Endothelial cell of umbilical vein (primary cell): ENCODE results near the gene CRYZL1. TPM values are rescaled to one million over a fixed set of nuclear protein-coding genes. Genes with fewer than 3 reads are reported as not detected.

Source experiments
- BruUV-seq: library from RNA; stranded (reverse); fragments of 400-500 nt; replicated peaks from 2 replicates; lab custom pipeline; 2021; lab: Mats Ljungman, UMichigan
- CTCF ChIA-PET: fragments of 300-600, 350-600 bp; sonication (Branson Sonifier 250); formaldehyde crosslinking; loops from one replicate; lab custom pipeline; 2021; ENCODE audit warnings: antibody characterized with exemption, inconsistent platforms; lab: Charles Lee
- POLR2A ChIA-PET: fragments of 300-600, 350-600 bp; sonication (Branson Sonifier 250); formaldehyde crosslinking; loops from one replicate; lab custom pipeline; 2021; ENCODE audit warnings: antibody characterized with exemption, inconsistent platforms; lab: Charles Lee
- DNase-seq: peaks from one replicate; pipeline ENCODE4 v3.0.0-alpha.2; 2011; ENCODE audit warnings: low read depth, low spot score
- FAIRE-seq: peaks from 2 replicates; lab custom pipeline; 2011; peaks lifted over from hg19 to GRCh38; lab: Jason Lieb, UNC
- H2AFZ ChIP-seq: 2 replicates; pipeline ENCODE4 v1.6.0; 2012; ENCODE audit warnings: low read depth, low read length, control low read depth, inconsistent platforms
- H3K27ac ChIP-seq: 2 replicates; pipeline ENCODE4 v1.5.1; 2011; ENCODE audit warnings: low read depth, mild to moderate bottlenecking, control low read depth, low read length, moderate library complexity; ENCODE audit not compliant: insufficient read depth
- H3K27me3 ChIP-seq, 2 experiments: 2 replicates each; pipeline versions ENCODE4 v1.6.0 to v1.6.1; 2011; ENCODE audit warnings: low read length in 2 of 2, mixed read lengths in 1 of 2; ENCODE audit not compliant: control insufficient read depth in 2 of 2, insufficient read depth in 2 of 2
- H3K36me3 ChIP-seq, 2 experiments: 2 replicates in 1 of 2; 3 replicates in 1 of 2; pipeline ENCODE4 v1.5.1; 2011; ENCODE audit warnings: low read length in 2 of 2, mild to moderate bottlenecking in 1 of 2, moderate library complexity in 1 of 2; ENCODE audit not compliant: control insufficient read depth in 2 of 2, insufficient read depth in 2 of 2; ENCODE audit errors: extremely low read depth in 1 of 2
- H3K4me1 ChIP-seq: 3 replicates; pipeline ENCODE4 v1.5.1; 2011; ENCODE audit warnings: mild to moderate bottlenecking, low read length; ENCODE audit not compliant: control insufficient read depth, insufficient read depth; ENCODE audit errors: extremely low read depth
- H3K4me2 ChIP-seq: 2 replicates; pipeline ENCODE4 v1.6.1; 2011; ENCODE audit warnings: low read length, control low read depth, mixed read lengths; ENCODE audit not compliant: insufficient read depth
- H3K4me3 ChIP-seq, 3 experiments: fragments of 200-600 bp in 1 of 3; sonication (generic), shearing (Covaris generic) in 1 of 3; replicated peaks in 1 of 3; 2 replicates each; pipeline ENCODE4 v1.5.1; 2011 to 2016; ENCODE audit warnings: control low read depth in 3 of 3, low read length in 3 of 3, mild to moderate bottlenecking in 2 of 3, inconsistent platforms in 1 of 3, low read depth in 1 of 3, moderate library complexity in 1 of 3; ENCODE audit not compliant: insufficient read depth in 1 of 3
- H3K79me2 ChIP-seq: 2 replicates; pipeline ENCODE4 v1.6.0; 2012; ENCODE audit warnings: low read length, inconsistent platforms; ENCODE audit not compliant: control insufficient read depth, insufficient read depth
- H3K9ac ChIP-seq: replicated peaks from 2 replicates; pipeline ENCODE3; 2011; ENCODE audit warnings: low read length, control low read depth; ENCODE audit not compliant: insufficient read depth; ENCODE audit errors: extremely low read depth
- H3K9me1 ChIP-seq: replicated peaks from 3 replicates; pipeline ENCODE4 v1.6.0; 2011; ENCODE audit warnings: mild to moderate bottlenecking, low read length; ENCODE audit not compliant: control insufficient read depth, insufficient read depth; ENCODE audit errors: extremely low read depth
- H3K9me3 ChIP-seq: replicated peaks from 2 replicates; pipeline ENCODE4 v1.5.1; 2012; ENCODE audit warnings: low read length, inconsistent platforms; ENCODE audit not compliant: control insufficient read depth, insufficient read depth
- H4K20me1 ChIP-seq: replicated peaks from 2 replicates; pipeline ENCODE3; 2011; ENCODE audit warnings: mild to moderate bottlenecking, low read length; ENCODE audit not compliant: control insufficient read depth, insufficient read depth; ENCODE audit errors: extremely low read depth
- EZH2 ChIP-seq: IDR thresholded peaks from 2 replicates; pipeline ENCODE4 v1.6.1; 2012; ENCODE audit warnings: borderline replicate concordance, low read depth, mild to moderate bottlenecking, moderate library complexity, low read length, inconsistent platforms; ENCODE audit not compliant: severe bottlenecking
- FOS ChIP-seq: IDR thresholded peaks from 2 replicates; pipeline ENCODE4 v1.6.1; 2011; ENCODE audit warnings: mild to moderate bottlenecking, low read length, moderate library complexity, borderline replicate concordance; ENCODE audit not compliant: insufficient read depth
- GATA2 ChIP-seq: IDR thresholded peaks from 2 replicates; pipeline ENCODE4 v1.7.0; 2011; ENCODE audit warnings: low read depth, mild to moderate bottlenecking, moderate library complexity, mixed read lengths, low read length; ENCODE audit not compliant: insufficient read length, insufficient read depth
- JUN ChIP-seq: IDR thresholded peaks from 2 replicates; pipeline ENCODE4 v1.6.1; 2011; ENCODE audit warnings: borderline replicate concordance, low read depth; ENCODE audit not compliant: insufficient read length, insufficient read depth
- MYC ChIP-seq: IDR thresholded peaks from one replicate; pipeline ENCODE4 v1.6.1; 2011; ENCODE audit warnings: mild to moderate bottlenecking, low read depth, low read length
- POLR2A ChIP-seq: IDR thresholded peaks from 2 replicates; pipeline ENCODE4 v1.6.1; 2012; ENCODE audit warnings: low read depth, mild to moderate bottlenecking, control low read depth, low read length
- POLR2AphosphoS5 ChIP-seq: IDR thresholded peaks from 2 replicates; pipeline ENCODE4 v1.6.1; 2012; ENCODE audit warnings: low read depth, mild to moderate bottlenecking, control low read depth, low read length, moderate library complexity; ENCODE audit not compliant: insufficient read depth
- dilution Hi-C: fragments of 300-500 bp; cut with MboI; formaldehyde crosslinking; loops from one replicate; pipeline ENCODE4 v1.15.0; 2019; ENCODE audit warnings: low sequenced_read_pairs; ENCODE audit not compliant: extremely low pct_ligation_motif_present
- intact Hi-C: fragments of 100-400 bp; cut with micrococcal nuclease; formaldehyde crosslinking; loops from one replicate; pipeline ENCODE4 v1.10.0; 2022
- polyA plus RNA-seq, 4 experiments: library from polyadenylated mRNA; depleted of rRNA in 3 of 4; stranded (reverse) in 3 of 4; unstranded in 1 of 4; fragments of >200 nt; gene quantifications; 2 replicates each; pipeline versions ENCODE4 v1.2.1 to v1.2.3, GENCODE V29; 2011 to 2012; ENCODE audit warnings: missing spikeins in 1 of 4
- total RNA-seq: library from RNA; stranded (reverse); gene quantifications from 2 replicates; pipeline ENCODE4 v1.2.3, GENCODE V29; 2021
- TF ChIP-seq, protein P1 (sequence below), 2 donors: IDR thresholded peaks; 1 replicate in 1 of 2; 2 replicates in 1 of 2; pipeline ENCODE4 v1.5.1; 2011; ENCODE audit warnings: low read length in 2 of 2, mild to moderate bottlenecking in 2 of 2, moderate library complexity in 2 of 2, control low read depth in 1 of 2, inconsistent platforms in 1 of 2, low read depth in 1 of 2; ENCODE audit not compliant: insufficient read depth in 1 of 2; ENCODE audit errors: extremely low read depth in 1 of 2
- TF ChIP-seq, protein P2 (sequence below): IDR thresholded peaks from 2 replicates; pipeline ENCODE4 v1.6.1; 2011; ENCODE audit not compliant: insufficient read depth, insufficient read length

CRYZL1 gene
- total and polyA plus RNA-seq, 2 donors (not counting 3 experiments of a cell fraction or from before 2014, with no cell fraction given), result 26.4 to 42.1 TPM

DNA sequence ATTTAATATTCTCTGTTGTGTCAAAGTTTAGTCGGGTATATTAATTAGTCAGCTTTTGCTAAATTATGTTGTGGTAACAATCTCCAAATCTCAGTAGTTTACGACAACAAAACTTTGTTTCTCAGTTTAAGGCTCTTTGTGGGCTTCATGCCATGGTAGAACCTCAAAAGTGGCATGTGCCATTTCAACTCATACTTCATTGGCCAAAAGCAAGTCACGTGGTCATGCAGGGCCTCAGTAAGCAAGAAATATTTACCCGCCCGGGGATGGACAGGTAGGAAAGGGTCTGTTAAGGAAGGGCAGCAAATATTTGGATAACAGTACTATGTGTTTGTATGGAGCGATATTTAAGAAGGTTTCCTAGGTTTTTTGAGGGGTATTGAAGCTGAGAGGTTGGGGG is 39.3 kb upstream of the CRYZL1 start:
- ChIA-PET POLR2A (interaction anchor here (0.7 kb wide), 1 partner anchor 1695 kb away, joined by 3 read pairs; no protein-coding TSS in a partner anchor), CTCF (interaction anchor here (1.1 kb wide), 1 partner anchor 11 kb away, joined by 3 read pairs; no protein-coding TSS in a partner anchor)
- DNase-seq (no peak), FAIRE-seq (no peak)
- H3K27me3 ChIP-seq, result no peaks in the 10 kb centered on the region
- peaks cover 76% of the 10 kb centered on the region for H3K79me2 ChIP-seq
- no peak overlapping the region for H3K4me2 ChIP-seq
- H3K4me1 ChIP-seq, result peaks cover 35% of the 10 kb centered on the region
- TF ChIP-seq MYC, result no peak
- TF ChIP-seq, protein P1, sequence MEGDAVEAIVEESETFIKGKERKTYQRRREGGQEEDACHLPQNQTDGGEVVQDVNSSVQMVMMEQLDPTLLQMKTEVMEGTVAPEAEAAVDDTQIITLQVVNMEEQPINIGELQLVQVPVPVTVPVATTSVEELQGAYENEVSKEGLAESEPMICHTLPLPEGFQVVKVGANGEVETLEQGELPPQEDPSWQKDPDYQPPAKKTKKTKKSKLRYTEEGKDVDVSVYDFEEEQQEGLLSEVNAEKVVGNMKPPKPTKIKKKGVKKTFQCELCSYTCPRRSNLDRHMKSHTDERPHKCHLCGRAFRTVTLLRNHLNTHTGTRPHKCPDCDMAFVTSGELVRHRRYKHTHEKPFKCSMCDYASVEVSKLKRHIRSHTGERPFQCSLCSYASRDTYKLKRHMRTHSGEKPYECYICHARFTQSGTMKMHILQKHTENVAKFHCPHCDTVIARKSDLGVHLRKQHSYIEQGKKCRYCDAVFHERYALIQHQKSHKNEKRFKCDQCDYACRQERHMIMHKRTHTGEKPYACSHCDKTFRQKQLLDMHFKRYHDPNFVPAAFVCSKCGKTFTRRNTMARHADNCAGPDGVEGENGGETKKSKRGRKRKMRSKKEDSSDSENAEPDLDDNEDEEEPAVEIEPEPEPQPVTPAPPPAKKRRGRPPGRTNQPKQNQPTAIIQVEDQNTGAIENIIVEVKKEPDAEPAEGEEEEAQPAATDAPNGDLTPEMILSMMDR (IDR thresholded peaks at IDR 0.05; ENCODE audit: extremely low read depth in 1 of 2, insufficient read depth in 1 of 2, low read depth in 1 of 2, low read length in 2 of 2), result no peak
- no peak for TF ChIP-seq GATA2
- no peak for TF ChIP-seq JUN
- TF ChIP-seq, protein P2, sequence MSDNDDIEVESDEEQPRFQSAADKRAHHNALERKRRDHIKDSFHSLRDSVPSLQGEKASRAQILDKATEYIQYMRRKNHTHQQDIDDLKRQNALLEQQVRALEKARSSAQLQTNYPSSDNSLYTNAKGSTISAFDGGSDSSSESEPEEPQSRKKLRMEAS, result no peak
- no peaks in the 10 kb centered on the region for H3K9me1 ChIP-seq
- no peak overlapping the region for H3K27ac ChIP-seq
- no peaks in the 10 kb centered on the region for H3K9me3 ChIP-seq
- BruUV-seq, result no TSS peak
- no peak overlapping the region for H2AFZ ChIP-seq
- dilution Hi-C loops (no loop called here), intact Hi-C loops (no loop called here)
- no peak overlapping the region for H3K9ac ChIP-seq
- H3K36me3 ChIP-seq, result no peaks in the 10 kb centered on the region
- no peak overlapping the region for H3K4me3 ChIP-seq
- no peaks in the 10 kb centered on the region for H4K20me1 ChIP-seq

DNA sequence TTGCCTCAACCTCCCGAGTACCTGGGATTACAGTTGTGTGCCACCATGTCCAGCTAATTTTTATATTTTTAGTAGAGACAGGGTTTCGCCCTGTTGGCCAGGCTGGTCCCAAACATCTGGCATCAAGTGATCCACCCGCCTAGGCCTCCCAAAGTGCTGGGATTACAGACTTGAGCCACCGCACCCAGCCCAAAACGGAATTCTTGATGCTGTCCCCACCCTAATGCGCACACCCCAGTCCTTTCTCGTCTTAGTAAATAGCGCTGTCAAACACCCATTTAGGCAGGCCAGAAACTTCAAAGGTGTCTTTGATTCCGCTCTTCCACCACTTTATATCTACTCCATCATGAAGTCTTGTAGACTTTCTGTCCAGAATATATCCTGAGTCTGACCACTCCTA is 35.9 kb upstream of the CRYZL1 start:
- no TSS peak for BruUV-seq
- dilution Hi-C loops, result no loop called here
- CTCF ChIA-PET, result no interaction called here

More for the DNA sequence above, 35.9 kb upstream of the CRYZL1 start:
- no peak for FAIRE-seq
- no peak overlapping the region for H2AFZ ChIP-seq
- no peak overlapping the region for H3K4me3 ChIP-seq
- H3K9ac ChIP-seq, result no peak overlapping the region
- intact Hi-C loops, result no loop called here
- no peaks in the 10 kb centered on the region for H3K27me3 ChIP-seq
- H4K20me1 ChIP-seq, result peaks cover 5% of the 10 kb centered on the region
- TF ChIP-seq MYC, result no peak
- no peak for TF ChIP-seq GATA2
- TF ChIP-seq EZH2, result no peak
- TF ChIP-seq POLR2A, result no peak
- TF ChIP-seq POLR2AphosphoS5, result no peak
- TF ChIP-seq, protein P1 (IDR thresholded peaks at IDR 0.05; ENCODE audit: extremely low read depth in 1 of 2, insufficient read depth in 1 of 2, low read depth in 1 of 2, low read length in 2 of 2), result no peak
- TF ChIP-seq, protein P2, result no peak
- no peak for TF ChIP-seq FOS
- TF ChIP-seq JUN, result no peak
- H3K9me3 ChIP-seq, result no peaks in the 10 kb centered on the region
- peaks cover under 1% of the 10 kb centered on the region for H3K4me1 ChIP-seq
- H3K4me2 ChIP-seq, result no peak overlapping the region
- no peaks in the 10 kb centered on the region for H3K9me1 ChIP-seq
- H3K79me2 ChIP-seq, result peaks cover 87% of the 10 kb centered on the region
- no peak for DNase-seq
- H3K36me3 ChIP-seq, result no peaks in the 10 kb centered on the region
- POLR2A ChIA-PET, result interaction anchor here (0.6 kb wide), 1 partner anchor 8 kb away, joined by 3 read pairs; no protein-coding TSS in a partner anchor
- no peak overlapping the region for H3K27ac ChIP-seq
